Tibial nerve (tissue), 4 donors: ENCODE measurements around the gene VEGFC.

Experiments
- EP300 ChIP-seq, 2 donors: sonication (generic); formaldehyde crosslinking; IDR thresholded peaks; one replicate each; pipeline ENCODE4 v1.6.1; 2017; ENCODE audit warnings: antibody characterized with exemption in 2 of 2, mild to moderate bottlenecking in 1 of 2
- POLR2A ChIP-seq, 2 donors: fragments of 450-650 bp; IDR thresholded peaks; one replicate each; pipeline ENCODE4 v1.6.1; 2017; ENCODE audit warnings: antibody characterized with exemption in 2 of 2, mild to moderate bottlenecking in 2 of 2, moderate library complexity in 2 of 2
- TF ChIP-seq, protein P1 (sequence below), 5 experiments: fragments of 200-600 bp in 3 of 5; fragments of 450-650 bp in 2 of 5; sonication (generic) in 3 of 5; IDR thresholded peaks; one replicate each; pipeline ENCODE4 v1.5.1; 2016 to 2019; ENCODE audit warnings: antibody characterized with exemption in 5 of 5, mild to moderate bottlenecking in 3 of 5, moderate library complexity in 2 of 5

DNA sequence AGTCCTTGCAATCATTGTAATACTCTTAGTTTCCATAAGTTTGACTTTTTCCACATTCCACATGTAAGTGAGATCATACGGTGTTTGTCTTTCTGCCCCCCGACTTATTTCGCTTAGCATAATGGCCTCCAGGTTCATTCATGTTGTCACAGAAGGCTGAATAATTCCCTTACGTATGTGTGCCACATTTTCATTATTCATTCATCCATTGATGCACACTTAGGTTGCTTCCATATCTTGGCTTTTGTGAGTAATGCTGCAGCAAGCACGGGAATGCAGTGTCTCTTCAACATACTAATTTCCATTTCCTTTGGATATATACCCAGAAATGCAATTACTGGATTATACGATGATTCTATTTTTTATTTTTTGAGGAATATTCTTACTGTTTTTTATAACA, 22.0 kb upstream of the VEGFC start:
- TF ChIP-seq, protein P1, sequence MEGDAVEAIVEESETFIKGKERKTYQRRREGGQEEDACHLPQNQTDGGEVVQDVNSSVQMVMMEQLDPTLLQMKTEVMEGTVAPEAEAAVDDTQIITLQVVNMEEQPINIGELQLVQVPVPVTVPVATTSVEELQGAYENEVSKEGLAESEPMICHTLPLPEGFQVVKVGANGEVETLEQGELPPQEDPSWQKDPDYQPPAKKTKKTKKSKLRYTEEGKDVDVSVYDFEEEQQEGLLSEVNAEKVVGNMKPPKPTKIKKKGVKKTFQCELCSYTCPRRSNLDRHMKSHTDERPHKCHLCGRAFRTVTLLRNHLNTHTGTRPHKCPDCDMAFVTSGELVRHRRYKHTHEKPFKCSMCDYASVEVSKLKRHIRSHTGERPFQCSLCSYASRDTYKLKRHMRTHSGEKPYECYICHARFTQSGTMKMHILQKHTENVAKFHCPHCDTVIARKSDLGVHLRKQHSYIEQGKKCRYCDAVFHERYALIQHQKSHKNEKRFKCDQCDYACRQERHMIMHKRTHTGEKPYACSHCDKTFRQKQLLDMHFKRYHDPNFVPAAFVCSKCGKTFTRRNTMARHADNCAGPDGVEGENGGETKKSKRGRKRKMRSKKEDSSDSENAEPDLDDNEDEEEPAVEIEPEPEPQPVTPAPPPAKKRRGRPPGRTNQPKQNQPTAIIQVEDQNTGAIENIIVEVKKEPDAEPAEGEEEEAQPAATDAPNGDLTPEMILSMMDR (IDR thresholded peaks at IDR 0.05), result no peak
- TF ChIP-seq POLR2A (IDR thresholded peaks at IDR 0.05), result no peak
- no peak for TF ChIP-seq EP300 (IDR thresholded peaks at IDR 0.05)
